HuH-7 (cell line): ENCODE measurements around the gene RAB37.
A peak's percentile ranks its signal among the peaks of the same experiment; 100 is the strongest.

Source experiments
- DNase-seq: peaks from one replicate; pipeline ENCODE4 v3.0.0; 2011; ENCODE audit warnings: low spot score

RAB37 gene

GRCh38 chr17:74728033-74728701 lies 8.9 kb upstream of the RAB37 start:
- DNase-seq, result no peak

DNA sequence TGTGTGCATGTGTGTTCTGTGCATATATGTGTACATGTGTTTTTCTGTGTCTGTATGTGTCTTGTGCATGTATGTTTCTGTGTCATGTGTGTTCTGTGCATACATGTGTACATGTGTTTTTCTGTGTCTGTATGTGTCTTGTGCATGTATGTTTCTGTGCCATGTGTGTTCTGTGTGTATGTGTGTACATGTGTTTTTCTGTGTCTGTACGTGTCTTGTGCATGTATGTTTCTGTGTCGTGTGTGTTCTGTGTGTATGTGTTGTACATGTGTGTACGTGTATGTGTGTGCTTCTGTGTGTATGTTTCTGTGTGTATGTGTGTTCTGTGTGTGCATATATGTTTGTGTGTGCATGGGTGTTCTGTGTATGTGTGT lies 8.4 kb upstream of the RAB37 start:
- DNase-seq, result no peak

GRCh38 chr17:74729368-74729767 lies 7.7 kb upstream of the RAB37 start:
- DNase-seq, result no peak

GRCh38 chr17:74729866-74730265 lies 7.2 kb upstream of the RAB37 start:
- no peak for DNase-seq

GRCh38 chr17:74730491-74731346 lies 6.3 kb upstream of the RAB37 start:
- no peak for DNase-seq

DNA sequence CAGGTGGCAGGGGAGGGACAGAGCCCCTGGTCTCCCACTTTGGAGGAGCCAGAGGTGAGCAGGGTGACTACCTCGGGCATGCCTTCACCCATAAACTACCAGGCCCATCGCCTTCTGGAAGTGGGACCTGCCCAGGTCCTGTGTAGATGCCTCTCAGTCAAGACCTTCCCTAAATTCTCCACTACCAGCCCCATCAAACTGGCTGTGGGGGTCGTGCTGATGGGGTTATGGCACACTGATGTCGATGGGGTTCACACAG lies 5.8 kb upstream of the RAB37 start:
- no peak for DNase-seq

DNA sequence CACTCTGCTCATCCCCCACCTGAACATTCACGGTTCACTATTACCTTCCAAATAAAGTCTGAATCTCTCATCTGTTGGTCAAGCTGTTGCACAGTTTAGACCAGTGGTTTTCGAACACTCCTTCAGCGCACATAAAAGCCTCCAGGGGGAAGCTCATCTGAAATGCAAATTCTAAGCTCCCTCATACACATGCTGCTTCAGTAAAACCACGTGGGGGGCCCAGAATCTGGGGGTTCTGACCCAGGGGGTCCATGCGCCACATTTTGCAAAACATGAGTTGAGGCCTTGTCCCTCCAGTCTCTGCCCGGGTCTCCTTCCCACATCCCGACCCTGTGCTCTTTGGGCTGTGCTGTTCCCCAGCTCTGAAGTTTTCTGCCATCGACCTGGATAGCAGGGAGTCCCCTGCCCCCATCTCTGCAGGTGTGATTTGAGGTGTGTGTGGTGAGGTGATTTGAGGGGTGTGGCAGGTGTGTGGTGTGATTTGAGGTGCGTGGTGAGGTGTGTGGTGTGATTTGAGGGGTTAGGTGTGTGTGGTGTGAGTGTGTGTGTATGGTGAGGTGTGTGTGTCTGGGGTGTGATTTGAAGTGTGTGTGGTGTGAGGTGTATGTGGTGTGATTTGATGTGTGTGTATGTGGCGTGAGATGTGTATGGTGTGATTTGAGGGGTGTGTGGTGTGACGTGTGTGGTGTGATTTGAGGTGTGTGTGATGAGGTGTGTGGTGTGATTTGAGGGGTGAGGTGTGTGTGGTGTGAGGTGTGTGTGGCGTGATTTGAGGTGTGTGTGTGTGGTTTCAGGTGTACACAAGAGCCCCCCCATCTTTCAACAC lies 4.8 kb upstream of the RAB37 start:
- no peak for DNase-seq

GRCh38 chr17:74733365-74734122 lies 3.5 kb upstream of the RAB37 start:
- DNase-seq, result no peak

- no peak for DNase-seq
Measured at GRCh38 chr17:74734256-74734655, 2.8 kb upstream of the RAB37 start.

- DNase-seq, result peak; percentile 69
Measured at GRCh38 chr17:74737299-74738050, 419 bp downstream of the RAB37 start.

DNA sequence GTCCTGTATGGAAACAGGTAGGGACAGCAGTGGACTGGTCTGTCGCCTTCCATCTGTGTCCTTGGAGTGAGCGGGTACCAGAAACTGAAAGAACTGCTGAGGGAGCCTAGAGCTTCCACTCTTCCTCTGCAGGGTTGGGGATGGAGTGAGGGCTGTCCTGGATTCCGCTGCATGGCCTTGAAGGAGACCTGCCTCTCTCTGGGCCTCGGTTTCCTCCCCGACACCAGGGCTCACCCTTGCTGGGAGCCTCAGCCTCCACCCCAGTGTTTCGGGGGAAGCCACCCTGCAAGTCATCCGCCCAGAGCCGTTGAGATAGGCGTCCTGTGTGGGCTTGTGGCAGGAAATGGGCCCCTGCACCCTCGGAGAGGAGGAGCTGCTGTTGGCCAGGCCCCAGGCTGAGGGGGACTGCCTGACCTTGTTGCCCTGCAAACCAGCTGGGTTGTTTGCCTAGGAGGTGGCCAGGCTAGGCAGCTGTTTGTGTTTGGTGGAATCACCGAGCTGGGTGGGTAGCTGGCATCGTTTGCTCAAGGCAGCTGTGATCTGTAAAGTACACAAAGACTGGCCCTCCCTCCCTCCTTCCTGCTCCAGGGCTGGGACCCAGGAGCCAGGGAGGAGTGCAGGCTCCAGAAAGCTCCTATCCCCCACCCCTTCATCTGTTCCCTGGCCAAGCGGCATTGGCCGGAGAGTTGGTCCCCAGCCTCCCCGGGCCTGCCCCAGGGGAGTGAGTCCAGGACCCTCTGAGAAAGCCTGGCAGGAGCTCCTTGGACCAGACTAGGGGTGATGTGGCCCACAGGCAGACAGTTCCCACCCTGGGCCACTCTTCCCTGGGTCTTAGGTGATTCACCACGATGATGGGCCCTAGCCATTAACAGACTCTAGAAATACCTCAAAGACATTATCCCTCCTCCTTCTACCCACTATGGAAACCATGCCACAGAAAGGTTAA lies 1.3 kb downstream of the RAB37 start:
- DNase-seq, result no peak

DNA sequence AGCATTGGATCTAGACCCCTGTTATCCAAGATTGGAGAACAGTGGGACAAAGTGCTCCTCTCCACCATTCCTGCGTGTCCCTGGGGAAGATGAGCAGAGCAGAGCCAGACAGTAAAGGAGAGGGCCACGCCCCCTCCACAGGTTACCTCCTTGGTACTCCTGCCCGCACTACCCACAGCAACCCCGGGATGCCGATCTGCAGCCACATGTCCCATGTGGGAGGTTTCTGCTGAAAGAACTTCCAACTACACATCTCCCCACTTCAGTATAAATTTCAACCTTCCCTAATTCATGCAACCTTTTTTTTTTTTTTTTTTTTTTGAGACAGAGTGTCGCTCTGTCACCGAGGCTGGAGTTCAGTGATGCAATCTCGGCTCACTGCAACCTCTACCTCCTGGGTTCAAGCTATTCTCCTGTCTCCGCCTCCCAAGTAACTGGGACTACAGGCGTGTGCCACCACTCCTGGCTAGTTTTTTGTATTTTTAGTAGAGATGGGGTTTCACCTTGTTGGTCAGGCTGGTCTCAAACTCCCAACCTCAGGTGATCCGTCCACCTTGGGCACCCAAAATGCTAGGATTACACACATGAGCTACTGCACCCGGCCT lies 2.3 kb downstream of the RAB37 start:
- DNase-seq, result no peak

DNA sequence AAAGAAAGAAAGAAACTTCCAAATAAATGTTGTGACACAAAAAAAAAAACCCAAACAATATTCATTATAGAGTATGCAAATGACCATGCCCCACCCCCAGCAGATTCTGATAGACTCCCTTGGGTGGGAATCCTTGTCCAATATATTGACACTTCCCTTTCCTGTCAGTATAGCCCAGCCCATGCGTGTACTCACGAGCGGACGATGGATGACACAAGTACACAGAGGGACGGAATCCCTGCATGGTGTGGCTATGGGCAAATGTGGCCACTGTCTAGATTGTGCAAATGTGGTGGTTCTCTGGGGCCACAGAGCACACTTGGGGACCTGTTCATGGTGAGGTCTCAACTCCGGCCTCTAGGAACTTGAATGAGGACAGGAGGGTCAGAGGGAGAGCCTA lies 3.1 kb downstream of the RAB37 start:
- DNase-seq, result no peak

DNA sequence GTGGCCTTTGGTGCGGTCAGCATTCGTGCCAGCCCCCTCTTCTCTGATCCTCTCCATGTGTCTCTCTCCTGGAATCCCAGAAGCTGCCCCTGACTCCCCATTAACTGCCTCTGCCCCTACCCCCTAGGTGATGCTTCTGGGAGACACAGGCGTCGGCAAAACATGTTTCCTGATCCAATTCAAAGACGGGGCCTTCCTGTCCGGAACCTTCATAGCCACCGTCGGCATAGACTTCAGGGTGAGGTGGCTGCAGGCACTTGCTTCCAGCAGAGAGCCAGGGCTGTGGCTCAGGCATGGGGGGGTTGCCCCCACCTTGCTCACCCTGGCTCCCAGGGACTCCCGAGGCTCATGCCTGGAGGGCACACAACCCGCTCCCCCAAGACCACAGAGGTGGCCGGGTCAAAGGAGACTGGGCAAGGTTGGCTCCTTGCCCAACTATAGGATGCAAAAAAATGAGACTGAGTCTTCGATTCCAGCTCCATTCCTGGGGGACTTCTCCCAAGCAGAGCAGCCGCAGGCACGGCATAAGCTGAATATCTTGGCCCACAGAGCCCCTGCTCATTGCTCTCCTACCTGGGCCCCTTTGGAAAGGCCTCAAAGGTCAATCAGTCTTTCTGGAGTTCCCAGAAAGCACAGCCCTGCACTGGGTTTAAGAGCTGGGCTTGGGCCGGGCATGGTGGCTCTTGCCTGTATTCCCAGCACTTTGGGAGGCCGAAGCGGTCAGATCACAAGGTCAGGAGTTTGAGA lies 3.8 kb downstream of the RAB37 start:
- DNase-seq, result no peak

GRCh38 chr17:74742153-74742515 lies 5.1 kb downstream of the RAB37 start:
- DNase-seq, result no peak

DNA sequence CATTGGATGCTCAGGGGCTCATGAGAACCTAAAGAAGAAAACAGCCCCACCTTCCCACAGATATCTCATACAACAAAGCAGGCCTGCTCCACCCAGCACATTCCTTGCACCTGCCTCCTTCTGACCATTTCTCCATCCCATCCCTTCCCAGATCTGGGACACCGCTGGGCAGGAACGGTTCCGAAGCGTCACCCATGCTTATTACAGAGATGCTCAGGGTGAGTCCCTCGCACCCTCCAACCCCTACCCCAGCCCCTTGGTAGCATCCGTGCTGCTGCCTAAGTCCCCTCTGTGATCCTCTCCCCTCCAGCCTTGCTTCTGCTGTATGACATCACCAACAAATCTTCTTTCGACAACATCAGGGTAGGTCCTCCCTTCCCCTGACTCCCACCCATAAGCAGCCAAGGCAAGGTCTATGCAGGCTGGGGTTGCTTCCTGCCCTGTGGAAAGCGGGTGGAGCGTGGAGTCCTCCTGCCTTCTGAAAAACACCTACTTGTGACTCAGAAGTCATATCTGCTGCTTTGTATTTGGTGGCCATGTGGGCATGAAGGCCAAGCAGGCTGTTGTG lies 6.0 kb downstream of the RAB37 start:
- no peak for DNase-seq

GRCh38 chr17:74743755-74744154 lies 6.7 kb downstream of the RAB37 start:
- DNase-seq, result no peak

DNA sequence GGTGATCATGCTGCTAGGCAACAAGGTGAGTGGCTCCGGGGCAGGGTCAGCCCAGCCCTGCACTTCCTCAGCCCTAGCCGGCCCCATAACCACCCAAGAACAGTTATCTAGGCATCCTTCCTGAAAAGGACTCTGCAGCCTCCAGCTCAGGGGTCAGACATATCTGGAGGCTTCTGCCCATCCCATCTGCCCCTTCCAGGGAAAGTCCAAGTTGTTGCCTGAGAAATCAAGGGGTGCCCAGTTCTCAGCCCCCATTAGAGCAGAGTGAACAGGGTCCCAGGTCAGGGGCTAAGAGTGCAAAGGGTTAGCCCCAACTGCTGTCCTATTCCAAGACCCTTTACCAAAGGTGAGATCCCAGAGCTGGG lies 7.3 kb downstream of the RAB37 start:
- DNase-seq, result no peak
